ENCODE measurements around the gene UBQLN3.

The UBQLN3 gene

GRCh38 chr11:5509803-5510202 lies at the start of gene UBQLN3:
UBQLN3 (minus strand) TSS chr11:5509957; CDS start chr11:5509558, 399 bp downstream.
- TF ChIP-seq CTCF (IDR thresholded peaks at IDR 0.05; ENCODE audit: insufficient read depth, missing control alignments): no peak
- no peak for DNase-seq (ENCODE audit: insufficient read length, low spot score)
- no peak for FAIRE-seq

- no peak for FAIRE-seq
- DNase-seq (ENCODE audit: insufficient read length, low spot score): no peak
- no peak for TF ChIP-seq CTCF (IDR thresholded peaks at IDR 0.05; ENCODE audit: insufficient read depth, missing control alignments)
Observed at GRCh38 chr11:5557751-5558150, 48.0 kb upstream of the UBQLN3 start.

GRCh38 chr11:5556596-5557188 lies 46.9 kb upstream of the UBQLN3 start:
- TF ChIP-seq CTCF (IDR thresholded peaks at IDR 0.05; ENCODE audit: insufficient read depth, missing control alignments): no peak
- DNase-seq (ENCODE audit: insufficient read length, low spot score): no peak
- FAIRE-seq: no peak

GRCh38 chr11:5553343-5553742 lies 43.6 kb upstream of the UBQLN3 start:
- DNase-seq (ENCODE audit: insufficient read length, low spot score): no peak
- no peak for FAIRE-seq
- no peak for TF ChIP-seq CTCF (IDR thresholded peaks at IDR 0.05; ENCODE audit: insufficient read depth, missing control alignments)

- DNase-seq (ENCODE audit: insufficient read length, low spot score) (no peak), FAIRE-seq (no peak)
- no peak for TF ChIP-seq CTCF (IDR thresholded peaks at IDR 0.05; ENCODE audit: insufficient read depth, missing control alignments)
Observed at GRCh38 chr11:5550440-5551095, 40.8 kb upstream of the UBQLN3 start.

- DNase-seq (ENCODE audit: insufficient read length, low spot score) (no peak), FAIRE-seq (no peak)
- no peak for TF ChIP-seq CTCF (IDR thresholded peaks at IDR 0.05; ENCODE audit: insufficient read depth, missing control alignments)
Observed at GRCh38 chr11:5548440-5548839, 38.7 kb upstream of the UBQLN3 start, which contains the start of gene OR52H1. OR52H1 (minus strand) TSS chr11:5548540; CDS start chr11:5545505, 3,035 bp downstream.

- no peak for TF ChIP-seq CTCF (IDR thresholded peaks at IDR 0.05; ENCODE audit: insufficient read depth, missing control alignments)
- DNase-seq (ENCODE audit: insufficient read length, low spot score) (no peak), FAIRE-seq (no peak)
Observed at GRCh38 chr11:5547982-5548381, 38.2 kb upstream of the UBQLN3 start.

Measured in D721Med (cell line).